OCI-LY7 (cell line): ENCODE results near the gene C15orf40. TPM values are rescaled to one million over a fixed set of nuclear protein-coding genes. Genes with fewer than 3 reads are reported as not detected.

ENCODE experiments used
- BruUV-seq: library from RNA; stranded (reverse); fragments of 400-500 nt; replicated peaks from 2 replicates; lab custom pipeline; 2021; lab: Mats Ljungman, UMichigan
- CTCF ChIA-PET: fragments of 300-600 bp; sonication (Branson Sonifier 250); formaldehyde crosslinking; loops from one replicate; lab custom pipeline; 2022; ENCODE audit warnings: antibody characterized with exemption; ENCODE audit not compliant: unreplicated experiment; lab: Charles Lee
- POLR2A ChIA-PET: fragments of 300-600 bp; sonication (Branson Sonifier 250); formaldehyde crosslinking; loops from one replicate; lab custom pipeline; 2022; ENCODE audit warnings: antibody characterized with exemption; lab: Charles Lee
- DNase-seq: peaks from one replicate; pipeline ENCODE4 v3.0.0-alpha.2; 2015; ENCODE audit warnings: low spot score
- H2AFZ ChIP-seq: fragments of 200-600 bp; sonication (generic), shearing (Covaris generic); 2 replicates; pipeline ENCODE4 v1.6.1; 2014; ENCODE audit warnings: mild to moderate bottlenecking, antibody characterized with exemption, low read length, moderate library complexity
- H3K27ac ChIP-seq: fragments of 200-600 bp; sonication (generic); 2 replicates; pipeline ENCODE4 v1.5.1; 2014; ENCODE audit warnings: mixed run types, low read depth, mild to moderate bottlenecking, moderate library complexity, low read length, inconsistent platforms; ENCODE audit not compliant: poor library complexity, severe bottlenecking
- H3K36me3 ChIP-seq: fragments of 200-600 bp; sonication (generic); 2 replicates; pipeline ENCODE4 v1.6.1; 2014; ENCODE audit warnings: mild to moderate bottlenecking, antibody characterized with exemption, low read length, moderate library complexity, mixed read lengths; ENCODE audit not compliant: insufficient read depth
- H3K4me1 ChIP-seq: fragments of 200-600 bp; sonication (generic); 2 replicates; pipeline ENCODE4 v1.5.1; 2014; ENCODE audit warnings: mild to moderate bottlenecking, low read length; ENCODE audit not compliant: insufficient read depth, poor library complexity, severe bottlenecking
- H3K4me2 ChIP-seq: fragments of 200-600 bp; sonication (generic); 2 replicates; pipeline ENCODE4 v1.6.1; 2014; ENCODE audit warnings: mild to moderate bottlenecking, low read length
- H3K4me3 ChIP-seq: fragments of 200-600 bp; sonication (generic); 2 replicates; pipeline ENCODE4 v1.5.1; 2014; ENCODE audit warnings: mild to moderate bottlenecking, low read depth, low read length; ENCODE audit not compliant: poor library complexity, severe bottlenecking
- H3K79me2 ChIP-seq: fragments of 200-600 bp; sonication (generic); 2 replicates; pipeline ENCODE4 v1.6.1; 2016; ENCODE audit warnings: low read depth, mild to moderate bottlenecking, low read length, moderate library complexity, mixed read lengths; ENCODE audit not compliant: insufficient read depth
- H3K9me2 ChIP-seq: fragments of 200-600 bp; sonication (generic); 2 replicates; pipeline ENCODE4 v1.6.1; 2016; ENCODE audit warnings: mild to moderate bottlenecking, low read length, mixed read lengths; ENCODE audit not compliant: insufficient read depth
- H3K9me3 ChIP-seq: fragments of 200-600 bp; sonication (generic); 2 replicates; pipeline ENCODE4 v1.6.1; 2014; ENCODE audit warnings: mild to moderate bottlenecking, mixed run types, low read length, mixed read lengths
- H4K20me1 ChIP-seq: fragments of 200-600 bp; sonication (generic); 2 replicates; pipeline ENCODE4 v1.6.1; 2014; ENCODE audit warnings: mild to moderate bottlenecking, antibody characterized with exemption, low read length, moderate library complexity, mixed read lengths; ENCODE audit not compliant: insufficient read depth
- EZH2phosphoT487 ChIP-seq: fragments of 200-600 bp; sonication (generic); IDR thresholded peaks from 2 replicates; pipeline ENCODE4 v1.6.1; 2018; ENCODE audit warnings: low read depth, borderline replicate concordance, mild to moderate bottlenecking, mixed run types, antibody characterized with exemption, low read length, moderate library complexity, mixed read lengths
- intact Hi-C: fragments of 100-400 bp; cut with micrococcal nuclease; formaldehyde crosslinking; loops from one replicate; pipeline ENCODE4 v1.10.0; 2022; ENCODE audit not compliant: unreplicated experiment
- total RNA-seq, 2 experiments: library from RNA; depleted of rRNA in 1 of 2; stranded (reverse); fragments of >200 nt in 1 of 2; shearing (Covaris generic) in 1 of 2; gene quantifications; 2 replicates each; pipeline ENCODE4 v1.2.3, GENCODE V29; 2014 to 2022
- TF ChIP-seq, protein P1 (sequence below): fragments of 200-600 bp; sonication (generic); conservative IDR thresholded peaks from 2 replicates; pipeline ENCODE4 v1.5.1; 2014; ENCODE audit warnings: mild to moderate bottlenecking, antibody characterized with exemption, low read length, moderate library complexity, mixed read lengths

Gene C15orf40
- total RNA-seq, 2 experiments from 2014 or later, result 33.8 to 37.9 TPM

DNA sequence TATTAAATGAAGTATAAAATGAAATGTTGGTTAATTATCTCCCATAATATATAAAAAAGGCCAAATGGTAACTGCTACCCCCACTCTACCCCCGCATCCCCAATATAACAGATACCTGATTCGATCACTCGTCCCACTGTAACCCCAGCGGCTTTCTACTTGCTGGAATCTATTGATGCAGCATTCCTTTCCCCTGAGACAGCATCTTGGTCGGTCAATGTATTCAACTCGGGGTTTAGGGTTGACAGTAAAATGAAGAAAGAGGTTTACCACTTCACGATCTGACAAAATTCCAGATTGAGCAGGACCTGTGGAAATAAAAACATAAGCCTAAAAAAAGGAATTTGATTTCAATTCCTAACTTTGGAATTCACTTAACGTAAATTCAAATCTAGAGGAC lies 18.6 kb upstream of the C15orf40 start:
- H4K20me1 ChIP-seq, result no peaks in the 10 kb centered on the region
- H2AFZ ChIP-seq, result no peak overlapping the region
- CTCF ChIA-PET, result no interaction called here
- H3K9me2 ChIP-seq, result no peaks in the 10 kb centered on the region
- TF ChIP-seq, protein P1, sequence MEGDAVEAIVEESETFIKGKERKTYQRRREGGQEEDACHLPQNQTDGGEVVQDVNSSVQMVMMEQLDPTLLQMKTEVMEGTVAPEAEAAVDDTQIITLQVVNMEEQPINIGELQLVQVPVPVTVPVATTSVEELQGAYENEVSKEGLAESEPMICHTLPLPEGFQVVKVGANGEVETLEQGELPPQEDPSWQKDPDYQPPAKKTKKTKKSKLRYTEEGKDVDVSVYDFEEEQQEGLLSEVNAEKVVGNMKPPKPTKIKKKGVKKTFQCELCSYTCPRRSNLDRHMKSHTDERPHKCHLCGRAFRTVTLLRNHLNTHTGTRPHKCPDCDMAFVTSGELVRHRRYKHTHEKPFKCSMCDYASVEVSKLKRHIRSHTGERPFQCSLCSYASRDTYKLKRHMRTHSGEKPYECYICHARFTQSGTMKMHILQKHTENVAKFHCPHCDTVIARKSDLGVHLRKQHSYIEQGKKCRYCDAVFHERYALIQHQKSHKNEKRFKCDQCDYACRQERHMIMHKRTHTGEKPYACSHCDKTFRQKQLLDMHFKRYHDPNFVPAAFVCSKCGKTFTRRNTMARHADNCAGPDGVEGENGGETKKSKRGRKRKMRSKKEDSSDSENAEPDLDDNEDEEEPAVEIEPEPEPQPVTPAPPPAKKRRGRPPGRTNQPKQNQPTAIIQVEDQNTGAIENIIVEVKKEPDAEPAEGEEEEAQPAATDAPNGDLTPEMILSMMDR, result no peak
- TF ChIP-seq EZH2phosphoT487, result no peak
- H3K79me2 ChIP-seq, result peaks cover 77% of the 10 kb centered on the region
- BruUV-seq, result no TSS peak
- intact Hi-C loops, result no loop called here
- H3K36me3 ChIP-seq, result peaks cover 93% of the 10 kb centered on the region
- POLR2A ChIA-PET, result no interaction called here
- H3K9me3 ChIP-seq, result no peaks in the 10 kb centered on the region
- no peak overlapping the region for H3K4me3 ChIP-seq
- no peak for DNase-seq
- H3K4me2 ChIP-seq, result no peak overlapping the region
- no peak overlapping the region for H3K27ac ChIP-seq
- H3K4me1 ChIP-seq, result no peaks in the 10 kb centered on the region

DNA sequence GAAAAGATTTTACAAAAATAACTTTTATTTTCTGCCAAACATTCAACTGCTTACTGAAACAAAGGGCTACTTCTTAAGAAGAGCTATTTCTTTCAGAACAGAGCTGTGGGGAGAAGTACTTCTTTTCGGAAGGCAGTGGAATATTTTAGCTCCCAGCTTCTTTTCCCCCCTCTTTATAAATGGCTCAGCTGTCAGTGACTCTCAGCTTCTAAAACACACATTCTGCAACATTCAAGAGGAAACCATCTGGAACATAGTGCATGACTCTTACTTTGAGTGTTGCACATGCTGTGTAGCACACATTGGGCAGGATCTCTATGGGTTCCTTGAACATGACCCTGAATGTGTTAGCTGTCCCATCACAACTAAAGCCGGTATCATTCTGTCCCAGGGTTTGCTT lies 7.0 kb upstream of the C15orf40 start:
- BruUV-seq, result no TSS peak
- Histone ChIP-seq H3K4me2 (no peak overlapping the region), H4K20me1 (no peaks in the 10 kb centered on the region; the same call in 1 of the 2 replicates), H3K27ac (no peak overlapping the region), H3K4me3 (no peak overlapping the region), H3K9me2 (no peaks in the 10 kb centered on the region), H3K4me1 (no peaks in the 10 kb centered on the region), H3K79me2 (peaks cover 9% of the 10 kb centered on the region; the same call in 1 of the 2 replicates), H2AFZ (no peak overlapping the region), H3K36me3 (peaks cover 72% of the 10 kb centered on the region), H3K9me3 (no peaks in the 10 kb centered on the region)
- ChIA-PET CTCF (no interaction called here), POLR2A (interaction anchor here (0.6 kb wide), 1 partner anchor 10 kb away, joined by 3 read pairs; no protein-coding TSS in a partner anchor)
- no peak for DNase-seq
- intact Hi-C loops, result no loop called here
- TF ChIP-seq, protein P1, result no peak
- no peak for TF ChIP-seq EZH2phosphoT487

DNA sequence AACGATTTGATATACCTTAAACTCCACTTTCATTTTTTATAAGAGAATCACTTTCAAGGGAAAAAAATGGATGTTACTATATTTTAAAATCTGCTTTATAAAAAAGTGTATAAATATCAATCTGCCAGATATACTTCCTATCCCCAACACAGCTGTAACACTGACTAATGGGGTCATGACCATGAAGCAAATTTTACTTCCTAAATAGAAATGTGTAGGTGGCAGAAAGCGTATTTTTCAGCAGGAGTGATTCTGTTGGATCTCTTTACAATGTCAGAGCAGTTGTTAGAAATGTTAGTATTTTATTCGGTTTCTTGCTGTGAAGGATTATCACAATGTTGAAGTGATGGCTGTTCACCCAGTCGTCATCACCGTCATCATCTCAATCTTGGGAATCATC lies 5.5 kb upstream of the C15orf40 start:
- intact Hi-C loops, result no loop called here
- peaks cover 64% of the 10 kb centered on the region for H3K36me3 ChIP-seq
- TF ChIP-seq EZH2phosphoT487, result no peak
- TF ChIP-seq, protein P1, result no peak
- H3K4me3 ChIP-seq, result no peak overlapping the region
- H4K20me1 ChIP-seq, result no peaks in the 10 kb centered on the region; the same call in 1 of the 2 replicates
- peaks cover 9% of the 10 kb centered on the region for H3K4me1 ChIP-seq
- ChIA-PET POLR2A (no interaction called here), CTCF (no interaction called here)
- DNase-seq, result no peak
- no peak overlapping the region for H3K27ac ChIP-seq
- no TSS peak for BruUV-seq
- H3K9me3 ChIP-seq, result no peaks in the 10 kb centered on the region
- no peak overlapping the region for H3K4me2 ChIP-seq
- H3K9me2 ChIP-seq, result no peaks in the 10 kb centered on the region
- H2AFZ ChIP-seq, result no peak overlapping the region
- H3K79me2 ChIP-seq, result 0 out of 2 replicates have a peak, but pooled peaks cover 4% of the 10 kb centered on the region
